Ramos (cell line): ENCODE measurements around the gene OOSP1.
"Not testable (repeated sequence)": the region's sequence is repeated elsewhere in the genome, so short reads cannot be mapped to it uniquely, and the experiment has no call there.

Experiments used
- in situ Hi-C: fragments of 300-500 bp; cut with MboI; formaldehyde crosslinking; loops from one replicate; pipeline ENCODE4 v1.14.3; 2022; ENCODE audit warnings: low sequenced_read_pairs; ENCODE audit not compliant: unreplicated experiment

OOSP1 gene

DNA sequence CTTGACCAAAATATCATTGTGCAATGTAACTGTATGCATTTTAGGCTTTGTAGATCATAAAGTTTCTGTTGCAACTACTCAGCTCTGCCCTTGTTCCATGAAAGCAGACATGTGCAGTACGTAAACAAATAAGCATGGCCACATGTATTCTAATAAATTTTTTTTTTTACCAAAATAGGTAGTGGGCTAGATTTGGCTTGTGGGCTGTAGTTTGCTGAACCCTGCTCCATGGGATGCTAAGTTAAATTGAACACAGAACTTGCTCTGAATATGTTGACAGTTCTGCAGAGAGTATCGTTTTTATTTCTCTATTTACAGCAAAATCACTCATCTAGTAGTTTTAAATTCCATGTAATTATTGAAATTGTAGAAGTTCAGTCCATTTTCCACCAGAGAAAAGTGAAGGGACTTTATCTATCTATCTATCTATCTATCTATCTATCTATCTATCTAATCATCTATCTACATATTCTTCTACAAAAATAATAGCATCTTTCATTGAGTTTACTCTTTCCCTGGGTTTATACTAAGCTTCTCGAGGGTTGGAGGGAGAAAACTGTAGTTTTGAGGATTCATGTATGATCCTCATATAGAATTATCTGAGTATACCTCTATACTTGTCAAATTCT, 16.1 kb downstream of the OOSP1 start:
- in situ Hi-C loops, result no loop called here

DNA sequence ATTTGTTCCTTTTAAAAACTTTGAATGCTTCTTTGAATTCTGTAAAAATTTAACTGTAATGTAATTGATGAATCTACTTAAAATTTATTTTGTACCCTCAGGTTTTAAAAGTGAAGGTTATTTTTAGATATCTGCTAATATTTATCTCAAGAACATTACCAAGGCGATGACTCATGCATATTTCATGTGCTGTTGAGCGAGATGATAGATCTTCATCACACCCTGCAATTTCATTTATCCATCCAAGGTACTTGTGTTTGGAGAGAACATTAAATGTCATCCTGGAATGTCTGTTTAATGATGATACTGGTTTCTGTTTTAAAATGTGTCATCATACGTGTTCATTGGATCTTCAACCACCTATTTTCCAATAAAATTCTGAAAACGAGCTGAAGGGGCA, 18.9 kb downstream of the OOSP1 start:
- in situ Hi-C loops, result no loop called here

DNA sequence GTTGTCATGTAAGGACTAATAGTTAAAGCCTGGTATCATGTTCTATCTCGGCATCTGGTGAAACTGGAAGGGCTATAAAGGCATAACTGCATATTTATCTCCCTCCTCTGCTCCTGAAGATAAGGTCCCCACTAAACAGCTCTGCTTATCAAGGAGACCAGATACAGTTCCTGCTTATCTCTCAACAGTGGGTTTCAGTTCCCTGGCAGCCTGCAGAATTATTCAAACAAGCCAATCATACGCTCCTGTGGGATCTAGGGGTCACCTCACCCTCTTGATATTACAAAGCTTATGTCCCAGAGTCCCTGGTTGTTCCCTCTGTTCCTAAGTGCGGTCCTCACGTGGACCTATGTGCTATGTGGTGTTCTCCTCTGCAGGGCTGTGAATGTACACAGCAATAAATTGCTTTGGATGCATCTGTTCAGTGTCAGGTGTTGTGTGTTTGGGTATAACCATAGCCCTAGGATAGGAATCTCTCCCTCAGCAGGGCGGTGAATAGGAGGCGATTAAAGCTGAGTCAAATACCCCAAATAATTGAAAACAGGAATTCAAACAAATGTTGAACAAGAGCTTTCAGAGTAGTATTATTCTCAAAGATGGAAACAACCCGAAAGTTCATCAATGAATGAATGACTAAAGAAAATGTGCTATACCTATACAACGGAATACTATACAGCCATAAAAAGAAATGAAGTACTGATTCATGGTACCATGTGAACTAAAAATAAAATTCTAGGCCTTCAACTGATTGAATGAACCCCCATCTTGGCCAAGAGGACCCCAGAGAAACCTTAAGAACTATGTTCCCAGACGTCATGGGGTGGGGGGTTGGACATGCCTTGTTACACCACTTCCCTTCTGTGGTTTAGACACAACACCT, 22.5 kb downstream of the OOSP1 start:
- in situ Hi-C loops, result no loop called here

DNA sequence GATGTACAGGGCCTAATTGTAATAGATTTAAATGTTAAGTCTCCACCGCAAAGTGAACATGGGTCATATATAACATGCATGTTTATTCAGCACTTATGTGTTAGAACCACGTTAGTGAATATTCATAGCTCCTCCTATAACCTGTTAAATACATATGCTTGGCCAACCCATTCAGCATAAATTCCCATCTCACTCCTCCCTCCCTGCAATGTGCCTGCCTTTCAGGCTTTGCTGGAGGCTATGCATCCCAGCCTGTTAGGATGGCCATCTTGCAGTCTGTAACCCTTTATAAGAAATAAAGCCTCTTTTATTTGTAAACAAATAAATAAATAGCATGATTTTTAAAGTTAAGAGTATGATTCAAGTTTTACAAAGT, 23.9 kb downstream of the OOSP1 start:
- in situ Hi-C loops, result no loop called here

DNA sequence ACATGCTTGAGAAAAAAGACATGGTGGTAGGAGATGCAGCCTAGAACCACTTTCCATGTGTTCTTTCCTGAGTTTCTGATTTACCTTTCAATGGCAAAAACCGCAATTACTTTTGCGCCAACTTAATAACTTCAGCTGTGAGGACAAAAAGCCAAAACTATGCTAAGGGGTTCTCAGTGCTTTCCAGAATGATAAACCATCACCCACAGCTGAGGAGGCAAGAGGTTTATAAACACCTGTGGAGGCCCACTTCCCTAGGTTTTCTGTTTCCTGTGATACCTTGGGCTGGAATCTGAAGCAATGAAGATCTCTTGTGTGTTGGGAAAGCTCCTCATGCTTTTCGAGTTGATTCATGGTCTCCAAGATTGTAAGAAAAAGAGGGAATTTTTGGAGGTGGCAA, 25.5 kb downstream of the OOSP1 start, which contains the start of gene OOSP4A:
Gene OOSP4A (plus strand): TSS at position 301 of the 400 bp plus-strand sequence. CDS start 0 bp downstream, at position 301.
- in situ Hi-C loops, result no loop called here

DNA sequence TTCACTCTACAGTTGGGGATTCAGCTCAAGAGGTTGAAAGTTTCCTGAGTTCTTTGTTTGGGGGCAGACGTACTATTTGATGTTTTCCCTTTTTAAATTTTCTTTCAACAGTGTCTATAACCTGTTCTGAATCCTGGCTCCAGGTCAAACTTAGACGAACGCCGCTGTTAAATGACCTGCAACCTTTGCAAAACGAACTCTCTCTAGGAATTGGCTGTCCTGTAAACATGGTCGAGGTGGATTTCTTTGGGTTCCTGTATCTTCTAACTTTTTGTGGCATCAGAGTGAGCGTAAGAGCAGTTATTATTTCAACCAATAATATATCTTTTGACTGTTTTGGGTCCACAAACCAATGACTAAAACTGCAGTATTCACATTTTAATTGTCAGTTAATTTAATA, 27.2 kb downstream of the OOSP1 start:
- in situ Hi-C loops, result no loop called here

DNA sequence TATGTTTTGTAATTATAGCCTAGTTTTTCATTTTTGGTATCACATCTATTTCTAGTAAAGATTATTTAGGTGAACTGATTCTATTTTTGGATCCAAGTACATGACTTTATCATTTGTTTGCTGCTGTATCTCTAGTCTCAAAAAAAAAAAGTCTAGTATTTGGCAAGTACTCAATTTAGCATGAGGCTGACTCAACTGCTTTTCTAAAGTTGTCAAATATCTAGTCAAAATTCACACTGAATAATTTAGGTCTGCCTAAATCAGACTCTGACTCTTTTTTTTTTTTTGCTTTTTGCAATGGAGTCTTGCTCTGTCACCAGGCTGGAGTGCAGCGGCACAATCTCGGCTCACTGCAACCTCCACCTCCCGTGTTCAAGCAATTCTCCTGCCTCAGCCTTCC, 28.0 kb downstream of the OOSP1 start:
- in situ Hi-C loops, result no loop called here

DNA sequence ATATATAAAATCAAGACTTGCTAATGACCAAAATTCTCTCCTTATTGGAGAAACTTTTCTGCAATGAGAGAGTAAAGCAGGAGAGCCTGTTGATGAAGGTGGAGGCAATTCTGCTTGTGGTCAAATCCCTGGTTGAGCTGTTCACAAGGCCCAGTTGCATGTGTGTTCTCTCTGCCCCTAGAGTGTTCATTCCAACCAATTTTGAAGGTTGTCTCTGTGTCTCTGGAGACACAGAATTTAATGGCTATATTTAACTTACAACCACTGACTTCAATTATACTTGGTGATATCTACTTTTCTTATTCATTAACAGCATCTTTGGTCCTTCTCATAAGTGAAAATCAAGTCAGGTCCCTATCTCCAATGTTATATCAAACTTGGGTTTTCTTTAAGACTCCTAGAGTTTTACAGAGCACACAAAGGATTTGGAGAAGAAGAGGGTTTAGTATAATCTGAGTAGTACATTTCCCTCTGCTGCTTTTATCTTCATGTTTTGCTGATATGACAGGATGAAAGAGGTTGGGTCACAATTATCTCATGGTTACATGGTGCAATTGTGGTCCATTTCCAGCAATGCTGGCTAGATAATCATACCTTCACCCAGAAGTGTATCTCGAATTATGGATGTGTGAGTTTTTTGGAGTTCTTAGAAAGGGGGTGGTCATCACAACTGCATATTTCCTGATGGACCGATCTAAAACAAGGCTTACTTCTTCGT, 29.6 kb downstream of the OOSP1 start:
- in situ Hi-C loops, result no loop called here

DNA sequence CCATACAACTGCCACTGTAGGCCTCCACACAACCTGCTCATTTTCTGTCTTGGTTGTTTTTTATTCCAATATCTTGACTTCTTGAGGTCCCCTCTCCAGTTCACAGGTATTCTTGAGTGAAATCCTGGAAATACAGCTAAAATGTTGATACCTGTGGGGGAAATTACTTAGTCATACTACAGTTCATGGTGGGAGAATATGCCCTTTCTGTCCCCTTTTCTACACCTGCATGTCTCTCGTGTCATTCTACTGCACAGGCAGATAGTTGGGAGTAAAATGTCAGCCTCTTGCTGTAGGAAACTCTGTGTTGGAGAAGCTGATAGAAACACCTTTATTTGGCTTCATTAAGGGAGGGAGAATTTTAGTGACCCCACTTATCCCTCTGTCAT, 30.2 kb downstream of the OOSP1 start:
- in situ Hi-C loops, result no loop called here

DNA sequence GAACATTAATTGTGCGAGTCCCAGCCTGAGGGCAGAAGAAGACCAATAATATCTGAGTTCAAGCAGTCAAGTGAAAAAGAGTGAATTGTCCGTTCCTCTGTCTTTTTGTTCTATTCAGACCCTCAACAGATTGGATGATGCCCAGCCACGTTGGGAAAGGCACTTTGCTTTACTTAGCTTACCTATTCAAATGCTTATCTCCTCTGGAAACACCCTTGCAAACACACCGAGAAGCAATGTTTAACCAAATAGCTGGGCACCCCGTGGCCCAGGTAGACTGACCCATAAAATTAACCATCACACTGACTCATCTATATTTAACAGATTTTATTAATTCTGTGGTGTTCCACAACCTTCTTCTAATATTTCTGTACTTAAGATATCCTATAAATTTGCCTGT, 34.9 kb downstream of the OOSP1 start:
- in situ Hi-C loops, result no loop called here

DNA sequence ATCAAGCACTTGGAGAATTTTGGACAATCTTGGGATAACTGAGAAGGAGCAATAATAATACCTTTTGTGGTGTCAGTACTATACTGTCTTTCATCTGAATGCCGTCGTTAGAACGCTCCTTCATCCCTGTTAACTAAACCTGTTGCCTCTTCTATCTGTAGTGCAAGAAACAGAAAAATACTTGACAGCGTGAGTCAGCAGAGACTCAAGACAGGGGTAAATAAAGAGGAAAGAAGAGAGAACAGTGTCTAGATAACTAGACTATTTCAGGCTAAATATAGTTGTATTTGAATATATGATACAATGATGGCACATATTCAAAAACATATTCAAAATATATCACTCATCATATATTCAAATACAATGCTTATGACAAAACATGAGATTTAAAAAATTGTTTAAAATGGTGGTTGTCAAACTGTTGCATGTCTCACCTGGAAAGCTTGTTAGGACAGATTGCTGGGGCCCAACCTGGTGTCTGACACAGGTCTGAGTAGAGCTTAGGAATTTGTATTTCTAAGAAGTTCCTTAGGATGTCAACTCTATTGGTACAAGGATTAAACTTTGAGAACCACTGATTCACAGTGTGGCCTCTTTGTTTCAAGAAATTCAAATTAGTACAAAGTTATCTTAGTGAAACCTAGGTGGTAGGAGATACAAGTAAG, 43.0 kb downstream of the OOSP1 start:
- in situ Hi-C loops, result no loop called here

DNA sequence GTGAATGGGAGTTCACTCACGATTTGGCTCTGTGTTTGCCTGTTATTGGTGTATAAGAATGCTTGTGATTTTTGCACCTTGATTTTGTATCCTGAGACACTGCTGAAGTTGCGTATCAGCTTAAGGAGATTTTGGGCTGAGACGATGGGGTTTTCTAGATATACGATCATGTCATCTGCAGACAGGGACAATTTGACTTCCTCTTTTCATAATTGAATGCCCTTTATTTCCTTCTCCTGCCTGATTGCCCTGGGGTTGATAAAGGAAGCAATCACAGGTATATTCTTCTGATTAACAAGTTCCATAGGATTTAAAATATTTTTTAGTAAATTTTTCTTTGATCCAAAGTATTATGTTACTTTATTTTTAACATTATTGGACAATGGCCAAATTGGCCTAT, 43.8 kb downstream of the OOSP1 start:
- in situ Hi-C loops, result not testable (repeated sequence)

DNA sequence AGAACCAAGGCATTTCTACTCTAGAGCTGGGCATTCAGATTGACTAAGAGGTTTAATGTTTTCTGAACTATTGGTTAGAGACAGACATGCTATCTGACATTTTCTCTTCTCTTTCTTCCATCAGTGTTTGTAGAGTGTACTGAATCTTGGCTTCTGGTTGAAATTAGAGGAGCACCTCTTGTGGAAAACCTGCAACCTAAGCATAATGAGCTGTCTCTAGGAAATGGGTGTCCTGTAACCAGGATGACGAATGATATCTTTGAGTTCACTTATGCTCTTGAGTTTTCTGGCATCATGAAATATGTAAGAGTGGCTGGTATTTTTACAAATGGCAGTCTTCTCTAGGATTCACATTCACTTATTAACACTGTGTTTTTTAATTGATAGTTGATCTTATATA, 45.0 kb downstream of the OOSP1 start:
- in situ Hi-C loops, result no loop called here

DNA sequence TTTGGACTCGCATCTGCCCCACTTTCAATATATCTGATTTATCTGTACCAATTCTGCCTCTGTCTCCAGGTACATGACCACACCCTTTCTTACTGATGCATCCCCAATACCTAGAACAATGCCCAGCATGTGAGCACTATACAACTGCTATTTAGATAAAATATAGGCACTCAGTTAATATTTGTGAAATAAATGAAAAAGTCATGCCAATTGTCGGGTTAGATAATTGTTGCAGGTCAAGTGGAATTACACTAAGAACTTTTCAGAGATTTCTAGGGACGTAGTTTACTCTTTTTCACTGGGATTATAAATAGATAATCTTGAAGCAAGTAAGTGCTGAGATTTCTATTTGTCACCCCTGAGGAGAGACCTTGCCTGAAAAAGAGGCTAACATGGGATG, 46.1 kb downstream of the OOSP1 start:
- in situ Hi-C loops, result no loop called here

DNA sequence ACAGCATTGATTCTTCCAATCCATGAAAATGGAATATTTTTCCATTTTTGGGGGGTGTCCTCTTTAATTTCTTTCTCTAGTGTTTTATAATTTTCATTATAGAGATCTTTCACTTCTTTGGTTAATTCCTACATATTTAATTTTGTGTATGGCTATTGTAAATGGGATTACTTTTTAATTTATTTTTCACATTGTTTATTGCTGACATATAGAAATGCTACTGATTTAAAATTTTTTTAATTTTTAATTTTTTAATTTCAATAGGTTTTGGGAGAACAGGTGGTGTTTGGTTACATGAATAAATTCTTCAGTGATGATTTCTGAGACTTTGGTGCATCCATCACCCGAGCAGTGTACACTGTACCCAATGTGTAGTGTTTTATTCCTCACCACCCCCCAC, 52.2 kb downstream of the OOSP1 start:
- in situ Hi-C loops, result no loop called here

DNA sequence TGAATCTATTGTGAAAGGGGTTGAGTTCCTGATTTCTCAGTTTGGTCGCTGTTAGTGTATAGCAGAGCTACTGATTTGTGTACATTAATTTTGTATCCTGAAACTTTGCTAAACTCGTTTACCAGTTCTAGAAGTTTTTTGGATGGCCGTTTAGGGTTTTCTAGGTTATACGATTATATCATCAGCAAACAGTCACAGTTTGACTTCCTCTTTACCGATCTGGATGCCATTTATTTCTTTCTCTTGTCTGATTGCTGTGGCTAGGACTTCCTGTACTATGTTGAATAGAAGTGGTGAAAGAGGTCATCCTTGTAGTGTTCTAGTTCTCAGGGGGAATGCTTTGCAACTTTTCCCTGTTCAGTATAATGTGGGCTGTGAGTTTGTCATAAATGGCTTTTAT, 54.2 kb downstream of the OOSP1 start:
- in situ Hi-C loops, result no loop called here

DNA sequence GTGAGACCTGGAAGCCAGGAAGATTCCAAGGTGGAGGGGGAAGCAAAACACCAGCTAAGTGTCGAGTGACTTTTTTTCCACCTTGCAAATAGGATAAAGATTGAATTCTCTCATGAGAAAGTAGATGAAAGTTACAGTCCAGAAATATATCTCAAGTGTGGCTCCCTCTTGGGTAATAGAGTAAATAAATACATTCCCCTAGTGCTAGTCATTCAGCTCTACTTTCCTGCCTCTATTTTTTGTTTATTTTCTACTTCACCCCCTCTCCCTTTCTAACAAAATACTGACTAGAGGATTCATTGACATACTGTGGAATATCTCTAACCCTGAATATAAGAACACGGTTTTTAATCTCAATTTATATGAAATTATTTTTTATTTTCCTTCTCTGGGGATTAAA, 59.6 kb downstream of the OOSP1 start:
- in situ Hi-C loops, result no loop called here

DNA sequence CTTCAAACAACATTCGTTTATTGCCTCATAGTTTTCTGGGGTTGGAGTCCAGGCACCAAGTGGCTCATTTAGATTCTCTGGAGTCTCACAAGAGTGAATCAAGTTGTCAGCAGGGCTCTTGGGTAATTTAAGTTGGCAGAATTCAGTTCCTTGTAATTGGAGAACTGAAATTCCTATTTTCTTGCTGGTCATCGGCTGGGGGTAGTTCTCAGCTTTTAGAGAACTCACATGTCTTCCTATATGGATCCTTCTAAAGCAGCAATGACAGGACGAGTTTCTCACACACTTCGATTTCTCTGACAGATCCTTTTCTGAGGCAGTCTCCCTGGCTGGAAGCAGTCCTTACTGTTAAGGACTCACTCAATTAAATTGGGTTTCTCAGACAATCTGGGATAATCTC, 61.5 kb downstream of the OOSP1 start:
- in situ Hi-C loops, result no loop called here

DNA sequence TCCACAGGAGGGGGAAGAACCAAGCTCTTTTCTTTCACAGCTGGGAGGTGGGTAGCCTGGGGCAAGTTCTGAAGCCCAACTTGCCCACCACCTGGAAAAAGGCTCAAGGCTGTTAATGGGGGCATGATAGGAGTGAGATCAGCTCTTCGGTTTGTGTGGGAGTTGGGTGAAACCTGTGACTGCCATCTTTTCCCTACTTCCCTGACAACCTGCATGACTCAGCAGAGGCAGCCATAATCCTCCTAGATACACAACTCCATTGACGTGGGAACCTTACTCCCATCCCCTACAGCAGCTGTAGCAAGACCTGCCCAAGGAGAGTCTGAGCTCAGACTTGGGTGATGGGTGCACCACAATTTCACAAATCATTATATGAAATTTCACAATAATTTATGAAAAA, 65.5 kb downstream of the OOSP1 start:
- in situ Hi-C loops, result no loop called here

DNA sequence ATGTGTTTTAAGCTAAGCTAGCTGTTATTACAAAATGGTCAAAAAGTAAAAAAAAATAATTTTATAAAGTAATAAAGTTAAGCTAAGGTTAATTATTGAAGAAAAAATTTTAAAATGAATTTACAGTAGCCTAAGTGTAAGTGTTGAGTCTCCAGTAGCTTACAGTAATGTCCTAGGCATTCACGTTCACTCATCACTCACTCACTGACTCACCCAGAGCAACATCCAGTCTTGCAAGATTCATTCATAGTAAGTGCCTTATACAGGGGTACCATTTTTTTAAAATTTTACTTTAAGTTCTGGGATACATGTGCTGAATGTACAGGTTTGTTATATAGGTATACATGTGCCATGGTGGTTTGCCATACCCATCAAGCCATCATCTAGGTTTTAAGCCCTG, 67.1 kb downstream of the OOSP1 start:
- in situ Hi-C loops, result no loop called here
